Testis (tissue), 3 donors: ENCODE data around the gene SOX8. TPM values are rescaled to one million over a fixed set of nuclear protein-coding genes. Genes with fewer than 3 reads are reported as not detected.

Experiments used
- DNase-seq: peaks from one replicate; pipeline ENCODE4 v3.0.0-alpha.2; 2019
- H3K27ac ChIP-seq, 2 donors: fragments of 200-600 bp; sonication (generic); one replicate each; pipeline ENCODE4 v1.5.1; 2019
- H3K27me3 ChIP-seq: fragments of 200-600 bp; sonication (generic); one replicate; pipeline ENCODE4 v1.5.1; 2019
- H3K36me3 ChIP-seq: fragments of 200-600 bp; sonication (generic); one replicate; pipeline ENCODE4 v1.5.1; 2017; ENCODE audit warnings: low read depth; ENCODE audit errors: missing control alignments
- H3K4me1 ChIP-seq: fragments of 200-600 bp; sonication (generic); one replicate; pipeline ENCODE4 v1.5.1; 2019
- H3K4me3 ChIP-seq, 2 donors: fragments of 200-600 bp; sonication (generic); one replicate each; pipeline ENCODE4 v1.5.1; 2017 to 2019
- H3K9me3 ChIP-seq: fragments of 200-600 bp; sonication (generic); one replicate; pipeline ENCODE4 v1.5.1; 2017
- CTCF ChIP-seq, 3 experiments: fragments of 450-650 bp in 2 of 3; fragments of 200-600 bp in 1 of 3; sonication (generic) in 1 of 3; IDR thresholded peaks; one replicate each; pipeline ENCODE4 v1.5.1; 2016 to 2019; ENCODE audit warnings: antibody characterized with exemption in 3 of 3, mild to moderate bottlenecking in 2 of 3, moderate library complexity in 1 of 3
- POLR2A ChIP-seq: fragments of 450-650 bp; IDR thresholded peaks from one replicate; pipeline ENCODE4 v1.6.1; 2017; ENCODE audit warnings: antibody characterized with exemption, mild to moderate bottlenecking, moderate library complexity
- WGBS, 2 donors: methylation state at CpG; one replicate each; pipeline ENCODE4 v1.1.5; 2018; 5-methylcytosine and 5-hydroxymethylcytosine counted together
- intact Hi-C: fragments of 100-400 bp; cut with DNase I; formaldehyde crosslinking; loops from one replicate; pipeline ENCODE4 v1.15.1; 2023; ENCODE audit warnings: low total_unique reads
- polyA plus RNA-seq: library from polyadenylated mRNA; stranded (reverse); fragments of 350-450 nt; fragmentation: Illumina TruSeq; extraction: RNeasy Lipid Tissue Mini Kit (QIAGEN cat#74804); gene quantifications from one replicate; pipeline ENCODE4 v1.2.3, GENCODE V29; 2014; ENCODE audit warnings: low read depth, low replicate concordance; ENCODE audit not compliant: insufficient read depth
- total RNA-seq, 2 donors: library from RNA; depleted of rRNA; stranded (reverse); fragments of >200 nt; gene quantifications; one replicate each; pipeline ENCODE4 v1.2.3, GENCODE V29; 2016

Gene SOX8
- total and polyA plus RNA-seq, 3 donors from 2014 or later = 4.3 to 19.6 (median 11.2) TPM

DNA sequence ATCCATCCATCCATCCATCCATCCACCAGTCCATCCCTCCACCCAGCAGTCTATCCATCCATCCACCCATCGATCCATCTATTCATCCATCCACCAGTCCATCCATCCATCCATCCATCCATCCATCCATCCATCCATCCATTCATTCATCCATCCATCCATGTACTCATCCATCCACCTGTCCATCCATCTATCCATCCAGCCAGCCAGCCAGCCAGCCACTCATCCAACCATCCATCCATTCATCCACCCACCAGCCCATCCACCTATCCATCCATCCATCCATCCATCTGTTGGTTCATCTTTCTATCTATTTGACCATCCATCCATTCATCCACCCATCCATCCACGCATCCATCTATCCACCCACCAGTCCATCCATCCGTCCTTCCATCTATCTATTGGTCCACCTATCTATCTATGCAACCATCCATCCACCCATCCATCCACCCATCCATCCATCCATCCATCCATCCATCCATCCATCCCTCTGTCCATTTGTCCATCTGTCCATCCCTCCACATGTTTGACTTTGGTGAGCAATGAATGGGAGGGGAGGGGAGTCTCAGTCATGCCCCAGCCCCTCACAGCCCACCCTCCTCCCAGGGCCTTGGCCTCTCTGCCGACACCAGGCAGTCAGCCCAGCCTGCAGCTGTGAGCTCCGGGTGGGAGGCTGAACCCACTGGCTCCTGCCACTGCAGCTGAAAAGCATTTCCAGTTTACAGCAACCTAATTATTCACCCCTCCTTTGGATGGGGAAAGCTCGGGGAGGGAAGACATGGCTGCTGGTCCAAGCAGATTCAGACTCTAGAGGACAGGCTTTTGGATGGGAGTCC, 52.9 kb downstream of the SOX8 start:
- TF ChIP-seq CTCF (IDR thresholded peaks at IDR 0.05) (no peak), POLR2A (no peak)
- H3K4me1 ChIP-seq = peaks cover 4% of the 10 kb centered on the region
- no peaks in the 10 kb centered on the region for H3K9me3 ChIP-seq
- intact Hi-C loops = no loop called here
- H3K27ac ChIP-seq = no peak overlapping the region
- WGBS, 2 donors = 67 to 78% methylated on average over 4 to 6 of the region's 6 CpGs
- H3K36me3 ChIP-seq = no peaks in the 10 kb centered on the region
- no peaks in the 10 kb centered on the region for H3K27me3 ChIP-seq
- H3K4me3 ChIP-seq = no peak overlapping the region
- DNase-seq = no peak

DNA sequence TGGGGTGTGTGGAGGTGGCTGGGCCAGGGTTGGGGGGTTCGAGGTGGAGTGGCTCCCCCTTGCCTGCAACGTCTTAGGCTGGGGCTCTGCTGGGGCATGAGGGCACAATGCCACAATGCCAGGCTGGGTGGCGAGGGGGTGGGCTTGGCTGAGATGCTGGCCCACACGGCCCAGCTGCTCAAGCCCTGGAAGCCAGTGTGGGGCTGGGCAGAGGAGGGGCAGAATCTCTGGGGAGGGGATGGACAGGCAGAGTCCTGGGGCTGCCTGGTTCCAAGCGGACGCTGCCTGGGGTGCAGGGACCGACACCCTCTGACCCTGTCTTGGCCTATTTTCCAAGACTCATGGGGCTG, 53.5 kb downstream of the SOX8 start:
- no peak for TF ChIP-seq CTCF (IDR thresholded peaks at IDR 0.05)
- Histone ChIP-seq H3K36me3 (no peaks in the 10 kb centered on the region), H3K27me3 (no peaks in the 10 kb centered on the region), H3K4me1 (peaks cover 4% of the 10 kb centered on the region), H3K9me3 (no peaks in the 10 kb centered on the region), H3K4me3 (no peak overlapping the region), H3K27ac (no peak overlapping the region)
- WGBS, 2 donors = 71 to 75% methylated on average over 6 to 7 of the region's 7 CpGs
- intact Hi-C loops = no loop called here
- no peak for DNase-seq

- intact Hi-C loops = no loop called here
- Histone ChIP-seq H3K27ac (no peak overlapping the region), H3K27me3 (no peaks in the 10 kb centered on the region), H3K36me3 (no peaks in the 10 kb centered on the region), H3K4me3 (no peak overlapping the region), H3K9me3 (no peaks in the 10 kb centered on the region), H3K4me1 (no peaks in the 10 kb centered on the region)
- DNase-seq = no peak
- 39% methylated on average over 15 of the region's 15 CpGs; no CpG with 5 or more reads in 1 of the 2 donors for WGBS, 2 donors
- no peak for TF ChIP-seq POLR2A
- TF ChIP-seq CTCF (IDR thresholded peaks at IDR 0.05) = no peak
Measured at GRCh38 chr16:1036166-1036565, 54.6 kb downstream of the SOX8 start.

Other genes starting within 250 kb of the SOX8 start
- 10 to 100 TPM; 58.0 to 59.0 TPM for gene CIAO3, start 240.8 kb upstream of the SOX8 start, total RNA-seq
- 28.9 TPM for gene CIAO3, start 240.8 kb upstream of the SOX8 start, polyA plus RNA-seq
- 1 to 10 TPM; 1.5 to 2.8 TPM for gene MSLN, start 221.0 kb upstream of the SOX8 start, total RNA-seq
- gene MSLN, start 221.0 kb upstream of the SOX8 start, polyA plus RNA-seq = 18.5 TPM
- 10 to 100 TPM; 18.6 to 24.0 TPM for gene RPUSD1, start 193.4 kb upstream of the SOX8 start, total RNA-seq
- 11.4 TPM for gene RPUSD1, start 193.4 kb upstream of the SOX8 start, polyA plus RNA-seq
- 10 to 100 TPM; 90.6 to 95.0 TPM for gene CHTF18, start 193.2 kb upstream of the SOX8 start, total RNA-seq
- gene CHTF18, start 193.2 kb upstream of the SOX8 start, polyA plus RNA-seq = 32.5 TPM
- gene GNG13, start 181.0 kb upstream of the SOX8 start, total RNA-seq = not detected
- gene GNG13, start 181.0 kb upstream of the SOX8 start, polyA plus RNA-seq = not detected
- 10 to 100 TPM; 66.6 to 83.4 TPM for gene LMF1, start 10.8 kb upstream of the SOX8 start, total RNA-seq
- 12.5 TPM for gene LMF1, start 10.8 kb upstream of the SOX8 start, polyA plus RNA-seq
- gene SSTR5, start 91.0 kb downstream of the SOX8 start, total RNA-seq = under 1 TPM in 1 of 2 donors, not detected in 1; 0.31 TPM
- not detected for gene SSTR5, start 91.0 kb downstream of the SOX8 start, polyA plus RNA-seq
- 1 to 10 TPM; 1.3 to 2.7 TPM for gene C1QTNF8, start 114.5 kb downstream of the SOX8 start, total RNA-seq
- gene C1QTNF8, start 114.5 kb downstream of the SOX8 start, polyA plus RNA-seq = not detected
- gene CACNA1H, start 171.3 kb downstream of the SOX8 start, total RNA-seq = 10 to 100 TPM; 55.9 to 69.0 TPM
- gene CACNA1H, start 171.3 kb downstream of the SOX8 start, polyA plus RNA-seq = 41.1 TPM
- 1 to 10 TPM in 1 of 2 donors, not detected in 1; 1.2 TPM for gene TPSG1, start 243.5 kb downstream of the SOX8 start, total RNA-seq
- gene TPSG1, start 243.5 kb downstream of the SOX8 start, polyA plus RNA-seq = not detected
- gene TPSB2, start 248.4 kb downstream of the SOX8 start, total RNA-seq = 10 to 100 TPM; 10.8 to 49.5 TPM
- 16.1 TPM for gene TPSB2, start 248.4 kb downstream of the SOX8 start, polyA plus RNA-seq